Activated CD4-positive, alpha-beta T cell treated with anti-CD3 and anti-CD28 coated beads, Interleukin-10, Interleukin-2, amounts not matched to agents 100 ng/mL and 50 ng/mL, durations not matched to agents 16 hours and 8 hours (primary cell): ENCODE results near the gene MAGI1.
A peak's percentile ranks its signal among the peaks of the same experiment; 100 is the strongest.

Experiments
- DNase-seq: peaks from one replicate; pipeline ENCODE4 v3.0.0-alpha.2; 2020

Gene MAGI1

GRCh38 chr3:65785065-65785645, 253.6 kb downstream of the MAGI1 start:
- peak; percentile 17 for DNase-seq

- no peak for DNase-seq
Measured at GRCh38 chr3:65783117-65783516, 255.6 kb downstream of the MAGI1 start.

GRCh38 chr3:65781594-65781993, 257.1 kb downstream of the MAGI1 start:
- no peak for DNase-seq

GRCh38 chr3:65779390-65779789, 259.3 kb downstream of the MAGI1 start:
- no peak for DNase-seq

GRCh38 chr3:65778968-65779367, 259.8 kb downstream of the MAGI1 start:
- no peak for DNase-seq

- no peak for DNase-seq
Measured at GRCh38 chr3:65777050-65777449, 261.7 kb downstream of the MAGI1 start.

- no peak for DNase-seq
Measured at GRCh38 chr3:65776494-65776893, 262.2 kb downstream of the MAGI1 start.

- DNase-seq: no peak
Measured at GRCh38 chr3:65776081-65776480, 262.6 kb downstream of the MAGI1 start.

- no peak for DNase-seq
Measured at GRCh38 chr3:65772758-65773157, 266.0 kb downstream of the MAGI1 start.

- DNase-seq: no peak
Measured at GRCh38 chr3:65767551-65767950, 271.2 kb downstream of the MAGI1 start.

GRCh38 chr3:65762235-65762580, 276.5 kb downstream of the MAGI1 start:
- DNase-seq: no peak

GRCh38 chr3:65761446-65762234, 277.1 kb downstream of the MAGI1 start:
- no peak for DNase-seq

- DNase-seq: no peak
Measured at GRCh38 chr3:65758876-65759598, 279.7 kb downstream of the MAGI1 start.

- DNase-seq: no peak
Measured at GRCh38 chr3:65758438-65758837, 280.3 kb downstream of the MAGI1 start.

GRCh38 chr3:65752636-65753035, 286.1 kb downstream of the MAGI1 start:
- no peak for DNase-seq

GRCh38 chr3:65751123-65751700, 287.5 kb downstream of the MAGI1 start:
- DNase-seq: peak; percentile 2

GRCh38 chr3:65749066-65749465, 289.7 kb downstream of the MAGI1 start:
- no peak for DNase-seq

GRCh38 chr3:65748326-65748725, 290.4 kb downstream of the MAGI1 start:
- DNase-seq: no peak

- DNase-seq: no peak
Measured at GRCh38 chr3:65746848-65747247, 291.9 kb downstream of the MAGI1 start.

GRCh38 chr3:65745306-65745705, 293.4 kb downstream of the MAGI1 start:
- no peak for DNase-seq

- no peak for DNase-seq
Measured at GRCh38 chr3:65742914-65743313, 295.8 kb downstream of the MAGI1 start.

GRCh38 chr3:65741540-65741939, 297.2 kb downstream of the MAGI1 start:
- DNase-seq: no peak

GRCh38 chr3:65739901-65740541, 298.7 kb downstream of the MAGI1 start:
- no peak for DNase-seq
